Activated T-helper 2 cell treated with anti-CD3 and anti-CD28 coated beads, Interferon-gamma antibody, Interleukin-2, Interleukin-4, amounts not matched to agents 10 μg/mL and 5 μg/mL and 100 μg/mL, durations not matched to agents 14 hours and 24 hours and 36 hours (primary cell): ENCODE data around the gene TCF4. TPM values are rescaled to one million over a fixed set of nuclear protein-coding genes. Genes with fewer than 3 reads are reported as not detected.
A peak's percentile ranks its signal among the peaks of the same experiment; 100 is the strongest.

ENCODE experiments used
- DNase-seq: peaks from one replicate; pipeline ENCODE4 v3.0.0; 2021; ENCODE audit warnings: low spot score
- H3K27ac Mint-ChIP-seq: one replicate; pipeline ENCODE4 v1.8.0; 2021; ENCODE audit warnings: mixed read lengths
- H3K27me3 Mint-ChIP-seq: one replicate; pipeline ENCODE4 v1.8.0; 2021; ENCODE audit warnings: low read depth, mixed read lengths
- H3K36me3 Mint-ChIP-seq: one replicate; pipeline ENCODE4 v1.8.0; 2021; ENCODE audit warnings: low read depth, mixed read lengths
- H3K4me1 Mint-ChIP-seq: one replicate; pipeline ENCODE4 v1.8.0; 2021; ENCODE audit warnings: low read depth, mixed read lengths
- H3K4me3 Mint-ChIP-seq: one replicate; pipeline ENCODE4 v1.8.0; 2021; ENCODE audit warnings: low read depth, mild to moderate bottlenecking, moderate library complexity, mixed read lengths
- H3K9me3 Mint-ChIP-seq: one replicate; pipeline ENCODE4 v1.8.0; 2021; ENCODE audit warnings: mixed read lengths
- intact Hi-C: fragments of 100-400 bp; cut with micrococcal nuclease; formaldehyde crosslinking; loops from one replicate; pipeline ENCODE4 v1.15.1; 2023
- total RNA-seq: library from RNA; stranded (reverse); gene quantifications from 2 replicates; pipeline ENCODE4 v1.2.3, GENCODE V29; 2022

Gene TCF4
- total RNA-seq, 1 donor from 2014 or later = 5.5 TPM

DNA sequence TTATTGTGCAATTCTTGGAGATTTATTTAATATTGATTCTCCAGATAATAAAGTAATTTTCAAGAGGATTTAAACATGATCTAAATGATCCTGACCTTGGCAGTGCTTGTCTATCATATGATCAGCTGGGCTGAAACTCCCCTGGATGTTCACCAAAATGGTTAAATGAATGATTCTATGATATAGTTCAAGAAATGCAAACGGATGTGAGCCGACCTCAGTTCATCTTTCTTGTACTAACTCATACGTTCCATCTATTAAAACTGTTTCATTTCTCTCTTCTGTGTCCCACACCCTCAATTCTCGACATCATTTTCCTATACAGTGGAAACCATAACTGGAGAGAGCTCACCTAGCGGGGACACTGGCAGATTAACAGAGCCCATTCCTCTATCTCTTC is 347.0 kb downstream of the TCF4 start:
- intact Hi-C loops = loop anchor here (10.0 kb wide), 1 partner anchor 544 kb away; no protein-coding TSS in a partner anchor
- DNase-seq = no peak
- peaks cover 14% of the 10 kb centered on the region for H3K4me1 Mint-ChIP-seq
- H3K27ac Mint-ChIP-seq = no peak overlapping the region
- no peaks in the 10 kb centered on the region for H3K9me3 Mint-ChIP-seq
- H3K36me3 Mint-ChIP-seq = peaks cover 2% of the 10 kb centered on the region
- H3K4me3 Mint-ChIP-seq = no peak overlapping the region
- H3K27me3 Mint-ChIP-seq = no peaks in the 10 kb centered on the region

GRCh38 chr18:55239740-55240139 is 348.3 kb downstream of the TCF4 start:
- DNase-seq = no peak
- H3K9me3 Mint-ChIP-seq = no peaks in the 10 kb centered on the region
- H3K27me3 Mint-ChIP-seq = no peaks in the 10 kb centered on the region
- H3K27ac Mint-ChIP-seq = no peak overlapping the region
- no peaks in the 10 kb centered on the region for H3K36me3 Mint-ChIP-seq
- peaks cover 23% of the 10 kb centered on the region for H3K4me1 Mint-ChIP-seq
- intact Hi-C loops = loop anchor here (5.0 to 10.0 kb wide), 2 partner anchors 103 to 545 kb away; no protein-coding TSS in a partner anchor
- H3K4me3 Mint-ChIP-seq = no peak overlapping the region

- no peak for DNase-seq
- no peaks in the 10 kb centered on the region for H3K9me3 Mint-ChIP-seq
- no peaks in the 10 kb centered on the region for H3K36me3 Mint-ChIP-seq
- H3K27me3 Mint-ChIP-seq = no peaks in the 10 kb centered on the region
- H3K4me3 Mint-ChIP-seq = no peak overlapping the region
- peaks cover 24% of the 10 kb centered on the region for H3K4me1 Mint-ChIP-seq
- intact Hi-C loops = loop anchor here (5.0 kb wide), 1 partner anchor 105 kb away; no protein-coding TSS in a partner anchor
- no peak overlapping the region for H3K27ac Mint-ChIP-seq
Measured at GRCh38 chr18:55237660-55238059, 350.3 kb downstream of the TCF4 start.

DNA sequence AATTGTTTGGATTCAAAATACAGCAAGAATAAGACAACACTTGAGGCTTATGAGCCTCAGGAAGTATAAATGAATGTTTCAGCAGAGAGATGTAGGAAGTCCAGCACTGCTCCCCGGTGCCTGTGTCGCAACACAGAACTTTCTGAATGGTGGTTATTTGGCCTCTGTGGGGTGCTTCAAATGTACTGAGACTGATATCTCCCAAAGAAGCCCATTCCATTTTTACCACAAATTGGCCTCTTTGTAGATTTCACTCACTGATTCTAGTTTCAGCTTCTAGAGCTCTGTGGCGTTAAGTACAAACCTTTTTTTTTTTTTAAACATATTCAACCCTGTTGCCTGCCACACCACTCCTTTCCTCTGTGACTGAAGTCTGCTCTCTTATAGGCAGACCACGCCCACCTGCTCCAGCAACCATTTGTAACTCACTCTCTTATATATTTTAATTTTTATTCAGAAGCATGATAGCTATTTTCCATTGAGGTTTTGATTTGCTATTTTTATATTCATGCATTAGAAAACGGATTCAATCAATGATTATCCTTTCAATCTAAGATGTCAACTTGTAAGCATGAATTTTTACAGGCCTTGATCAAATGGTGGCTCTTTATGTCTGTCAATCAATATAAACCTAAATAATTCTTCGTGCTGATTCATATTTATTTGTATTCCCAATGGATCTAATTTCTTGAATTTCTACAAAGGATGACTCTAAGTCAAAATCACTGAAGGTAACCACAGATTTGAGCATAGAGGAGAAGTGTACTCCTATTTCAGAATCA is 351.7 kb downstream of the TCF4 start:
- Mint-ChIP-seq H3K36me3 (no peaks in the 10 kb centered on the region), H3K4me1 (peaks cover 22% of the 10 kb centered on the region), H3K9me3 (no peaks in the 10 kb centered on the region), H3K4me3 (no peak overlapping the region), H3K27me3 (no peaks in the 10 kb centered on the region), H3K27ac (no peak overlapping the region)
- intact Hi-C loops = loop anchor here (1.0 to 5.0 kb wide), 2 partner anchors 13 to 106 kb away; no protein-coding TSS in a partner anchor
- DNase-seq = no peak

DNA sequence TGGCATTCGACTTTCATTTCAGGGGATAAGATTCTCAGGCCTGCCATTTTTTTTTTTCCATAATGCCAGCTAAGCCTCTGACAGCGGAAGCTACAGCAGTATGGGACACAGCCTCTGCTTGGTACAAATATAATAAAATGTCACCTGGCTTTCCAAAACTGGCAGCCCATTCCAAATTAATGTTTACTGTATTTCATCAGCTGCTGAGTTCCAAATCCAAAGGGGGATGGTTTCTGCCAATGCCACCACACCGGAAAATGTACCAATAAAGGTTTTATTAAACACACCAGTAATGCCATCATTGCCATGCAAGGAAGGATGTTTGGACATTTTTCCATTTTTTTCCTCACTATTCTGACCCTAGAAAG is 352.9 kb downstream of the TCF4 start:
- no peak for DNase-seq
- Mint-ChIP-seq H3K4me3 (no peak overlapping the region), H3K27me3 (no peaks in the 10 kb centered on the region), H3K36me3 (no peaks in the 10 kb centered on the region), H3K4me1 (peaks cover 13% of the 10 kb centered on the region), H3K27ac (no peak overlapping the region), H3K9me3 (no peaks in the 10 kb centered on the region)
- intact Hi-C loops = loop anchor here (2.0 to 5.0 kb wide), 3 partner anchors 40 to 354 kb away; partner anchors contain the start of gene TCF4

DNA sequence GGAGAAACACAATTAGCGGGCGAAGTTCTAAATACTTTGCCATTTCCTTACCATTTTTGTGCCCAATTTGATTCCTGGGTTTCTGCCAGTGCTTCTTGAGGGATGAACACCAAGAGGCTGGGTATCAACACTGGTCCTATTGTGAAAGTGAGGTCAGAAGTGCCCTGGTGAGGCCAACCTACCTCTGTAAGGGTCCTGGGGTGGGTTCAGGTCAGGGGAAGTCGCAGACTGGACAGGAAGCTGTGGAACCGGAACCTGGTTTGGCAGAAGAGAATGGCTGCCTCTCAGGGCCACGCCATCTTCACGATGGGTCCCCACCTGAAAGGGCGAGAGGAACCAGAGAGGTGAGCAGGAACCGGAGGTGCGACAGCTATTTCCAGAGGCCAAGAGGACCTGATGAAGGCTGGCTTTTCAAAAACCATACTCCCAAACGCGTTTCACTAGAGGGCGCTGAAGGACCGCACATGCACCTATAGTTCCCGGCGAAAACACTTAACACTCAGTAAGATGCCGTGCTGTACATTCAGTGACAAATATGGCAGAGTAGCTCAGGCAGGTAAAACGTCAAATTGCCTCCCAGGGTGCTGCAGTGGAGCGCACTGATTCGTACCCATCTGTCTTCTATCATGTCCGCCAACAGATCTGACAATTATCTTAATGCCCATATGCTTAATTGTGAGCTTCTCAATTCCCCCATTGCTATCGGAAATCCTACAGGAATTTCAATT is 353.5 kb downstream of the TCF4 start:
- peaks cover 13% of the 10 kb centered on the region for H3K4me1 Mint-ChIP-seq
- H3K36me3 Mint-ChIP-seq = no peaks in the 10 kb centered on the region
- intact Hi-C loops = loop anchor here (2.0 to 5.0 kb wide), 6 partner anchors 40 to 1343 kb away; partner anchors contain the start of gene TCF4
- no peak overlapping the region for H3K27ac Mint-ChIP-seq
- H3K9me3 Mint-ChIP-seq = no peaks in the 10 kb centered on the region
- DNase-seq = peak; percentile 57
- H3K27me3 Mint-ChIP-seq = no peaks in the 10 kb centered on the region
- no peak overlapping the region for H3K4me3 Mint-ChIP-seq

DNA sequence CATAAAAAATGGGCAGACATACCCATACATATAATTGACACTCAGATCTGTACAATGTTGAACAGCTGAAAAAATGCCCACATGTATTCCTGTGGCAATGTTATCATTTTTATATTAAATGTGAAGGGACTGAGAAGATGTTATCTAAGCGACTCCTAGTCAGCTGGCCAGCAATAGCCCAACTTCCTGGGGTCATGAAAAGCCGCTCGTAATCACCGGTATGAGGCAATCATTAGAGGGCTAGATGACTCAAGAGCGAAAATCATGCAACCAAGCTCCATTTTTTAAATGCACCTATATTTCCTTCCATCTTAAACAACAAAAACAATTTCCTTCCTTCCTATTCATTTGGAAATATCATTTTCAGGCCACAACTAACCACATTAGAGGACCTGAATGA is 354.1 kb downstream of the TCF4 start:
- Mint-ChIP-seq H3K9me3 (no peaks in the 10 kb centered on the region), H3K27ac (no peak overlapping the region)
- no peak for DNase-seq

GRCh38 chr18:55232506-55232905 is 355.5 kb downstream of the TCF4 start:
- Mint-ChIP-seq H3K27me3 (no peaks in the 10 kb centered on the region), H3K27ac (no peak overlapping the region), H3K9me3 (no peaks in the 10 kb centered on the region), H3K4me3 (no peak overlapping the region), H3K36me3 (no peaks in the 10 kb centered on the region), H3K4me1 (peaks cover 13% of the 10 kb centered on the region)
- DNase-seq = no peak
- intact Hi-C loops = loop anchor here (5.0 kb wide), 3 partner anchors 90 to 1345 kb away; no protein-coding TSS in a partner anchor

More for the DNA sequence above, 354.1 kb downstream of the TCF4 start:
- H3K36me3 Mint-ChIP-seq = no peaks in the 10 kb centered on the region
- no peak overlapping the region for H3K4me3 Mint-ChIP-seq
- no peaks in the 10 kb centered on the region for H3K27me3 Mint-ChIP-seq
- peaks cover 13% of the 10 kb centered on the region for H3K4me1 Mint-ChIP-seq
- intact Hi-C loops = loop anchor here (2.0 to 5.0 kb wide), 5 partner anchors 41 to 1343 kb away; partner anchors contain the start of gene TCF4

DNA sequence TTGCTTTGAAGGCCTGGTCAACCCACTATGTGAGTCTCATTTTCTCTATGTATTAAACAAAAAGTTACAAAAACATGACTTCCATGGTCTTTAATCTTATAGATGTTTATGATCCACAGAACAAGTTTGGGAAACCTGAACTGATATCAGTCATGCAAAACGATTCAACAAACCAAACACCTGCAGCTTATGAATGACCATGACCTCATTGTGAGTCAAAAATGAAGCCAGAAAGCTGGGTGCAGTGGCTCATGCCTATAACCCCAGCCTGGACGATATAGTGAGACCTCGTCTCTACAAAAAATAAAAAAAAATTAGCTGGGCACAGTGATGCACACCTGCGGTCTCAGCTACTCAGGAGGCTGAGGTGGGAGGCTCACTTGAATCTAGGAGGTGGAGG is 358.3 kb downstream of the TCF4 start:
- no peak for DNase-seq
- intact Hi-C loops = loop anchor here (5.0 kb wide), 3 partner anchors 93 to 1348 kb away; no protein-coding TSS in a partner anchor
- H3K9me3 Mint-ChIP-seq = no peaks in the 10 kb centered on the region
- no peaks in the 10 kb centered on the region for H3K27me3 Mint-ChIP-seq
- peaks cover under 1% of the 10 kb centered on the region for H3K4me1 Mint-ChIP-seq
- H3K27ac Mint-ChIP-seq = no peak overlapping the region
- no peak overlapping the region for H3K4me3 Mint-ChIP-seq
- H3K36me3 Mint-ChIP-seq = no peaks in the 10 kb centered on the region

DNA sequence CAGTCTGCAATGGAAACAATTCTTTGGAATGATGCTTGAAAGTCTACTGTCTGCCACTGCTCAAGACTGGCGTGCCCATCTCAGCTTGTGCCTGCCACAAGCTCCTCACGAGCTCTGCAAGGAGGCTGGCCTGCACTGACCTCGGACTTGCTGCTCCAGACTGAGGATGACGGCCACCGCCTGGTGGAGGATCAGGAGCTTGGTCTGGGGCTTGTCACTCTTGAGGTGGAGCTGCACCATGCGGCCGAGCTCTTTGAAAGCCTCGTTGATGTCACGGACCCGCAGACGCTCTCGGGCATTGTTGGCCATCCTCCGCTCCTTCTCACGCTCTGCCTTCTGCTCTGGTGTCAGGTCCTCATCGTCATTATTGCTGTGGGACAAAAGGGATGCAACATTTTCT is 359.3 kb downstream of the TCF4 start:
- Mint-ChIP-seq H3K4me1 (no peaks in the 10 kb centered on the region), H3K36me3 (no peaks in the 10 kb centered on the region), H3K27ac (no peak overlapping the region), H3K4me3 (no peak overlapping the region), H3K27me3 (no peaks in the 10 kb centered on the region), H3K9me3 (no peaks in the 10 kb centered on the region)
- intact Hi-C loops = no loop called here
- DNase-seq = no peak

GRCh38 chr18:55228191-55228590 is 359.8 kb downstream of the TCF4 start:
- no peak for DNase-seq
- no peaks in the 10 kb centered on the region for H3K4me1 Mint-ChIP-seq
- no peak overlapping the region for H3K4me3 Mint-ChIP-seq
- intact Hi-C loops = no loop called here
- no peaks in the 10 kb centered on the region for H3K27me3 Mint-ChIP-seq
- no peak overlapping the region for H3K27ac Mint-ChIP-seq
- no peaks in the 10 kb centered on the region for H3K9me3 Mint-ChIP-seq
- H3K36me3 Mint-ChIP-seq = no peaks in the 10 kb centered on the region

DNA sequence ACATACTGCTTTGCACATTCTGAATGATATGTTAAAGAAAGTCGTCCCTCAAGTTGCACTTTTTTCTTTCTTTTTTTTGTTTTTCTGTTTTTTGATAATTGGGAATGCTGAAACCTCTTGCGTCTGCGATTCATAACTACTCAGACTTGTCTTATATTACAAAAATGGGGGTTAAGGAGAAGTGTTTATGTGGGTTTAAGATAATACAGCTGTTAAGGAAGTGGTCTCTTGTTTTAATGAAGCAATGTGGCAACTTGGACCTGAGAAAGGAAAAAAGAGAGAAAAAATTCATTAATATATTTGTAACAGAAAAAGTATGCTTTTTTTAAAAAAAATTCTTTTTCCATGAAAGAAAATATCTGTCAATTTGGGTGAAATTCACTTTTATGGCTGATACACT is 360.2 kb downstream of the TCF4 start:
- intact Hi-C loops = no loop called here
- Mint-ChIP-seq H3K4me1 (no peaks in the 10 kb centered on the region), H3K4me3 (no peak overlapping the region), H3K27me3 (no peaks in the 10 kb centered on the region), H3K36me3 (no peaks in the 10 kb centered on the region), H3K27ac (no peak overlapping the region), H3K9me3 (no peaks in the 10 kb centered on the region)
- DNase-seq = no peak

GRCh38 chr18:55226044-55226443 is 361.9 kb downstream of the TCF4 start:
- H3K4me3 Mint-ChIP-seq = no peak overlapping the region
- intact Hi-C loops = no loop called here
- no peaks in the 10 kb centered on the region for H3K9me3 Mint-ChIP-seq
- DNase-seq = no peak
- H3K27ac Mint-ChIP-seq = no peak overlapping the region
- no peaks in the 10 kb centered on the region for H3K4me1 Mint-ChIP-seq
- no peaks in the 10 kb centered on the region for H3K27me3 Mint-ChIP-seq
- no peaks in the 10 kb centered on the region for H3K36me3 Mint-ChIP-seq
